AG04450 (cell line): ENCODE measurements around the gene TMEM115. TPM values are rescaled to one million over a fixed set of nuclear protein-coding genes. Genes with fewer than 3 reads are reported as not detected.
A peak's percentile ranks its signal among the peaks of the same experiment; 100 is the strongest.

ENCODE experiments used
- CTCF ChIA-PET: fragments of 300-600, 350-600 bp; formaldehyde crosslinking; extraction: SDS; loops from one replicate; lab custom pipeline; 2022; ENCODE audit warnings: antibody characterized with exemption, inconsistent platforms; lab: Charles Lee
- POLR2A ChIA-PET: fragments of 350-600 bp; formaldehyde crosslinking; extraction: SDS; loops from one replicate; lab custom pipeline; 2021; ENCODE audit warnings: antibody characterized with exemption, inconsistent platforms; lab: Yijun Ruan, JAX
- DNase-seq: peaks from one replicate; pipeline ENCODE4 v3.0.0-alpha.2; 2011; ENCODE audit warnings: low read depth, low spot score
- H3K27ac ChIP-seq: one replicate; pipeline ENCODE4 v1.5.1; 2012; ENCODE audit warnings: low read depth, low read length, control low read depth
- H3K27me3 ChIP-seq: one replicate; pipeline ENCODE4 v1.6.0; 2012; ENCODE audit warnings: low read length; ENCODE audit not compliant: control insufficient read depth, insufficient read depth
- H3K4me3 ChIP-seq: 2 replicates; pipeline ENCODE4 v1.5.1; 2011; ENCODE audit warnings: mild to moderate bottlenecking, low read depth, low read length, control low read depth
- H3K9me3 ChIP-seq: 2 replicates; pipeline ENCODE4 v1.5.1; 2012; ENCODE audit warnings: low read length; ENCODE audit not compliant: control insufficient read depth, insufficient read depth
- polyA plus RNA-seq: library from polyadenylated mRNA; depleted of rRNA; stranded (reverse); fragments of >200 nt; gene quantifications from 2 replicates; pipeline ENCODE4 v1.2.3, GENCODE V29; 2011
- TF ChIP-seq, protein P1 (sequence below): IDR thresholded peaks from 2 replicates; pipeline ENCODE4 v1.5.1; 2011; ENCODE audit warnings: low read depth, low read length, control low read depth, inconsistent platforms

Gene TMEM115
- polyA plus RNA-seq, 1 experiment = 26.6 TPM

DNA sequence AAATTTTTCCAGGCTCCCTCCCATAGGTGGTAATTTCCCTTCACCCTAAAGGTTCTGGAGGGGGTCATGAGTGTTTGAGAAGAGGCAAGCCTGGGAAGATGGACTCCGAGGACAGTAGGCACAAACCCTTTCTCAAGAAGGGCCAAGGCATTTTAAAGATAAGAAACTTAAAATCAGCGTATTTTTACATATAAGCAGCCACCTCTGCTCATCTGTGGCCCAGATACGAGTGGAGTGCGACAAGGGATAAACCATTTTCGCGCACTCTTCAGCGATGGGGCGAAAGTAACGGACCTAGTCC, 19.2 kb downstream of the TMEM115 start:
- CTCF ChIA-PET = interaction anchor here (1.1 kb wide), 1 partner anchor 16 kb away, joined by 4 read pairs; no protein-coding TSS in a partner anchor
- DNase-seq = no peak
- Histone ChIP-seq H3K4me3 (peak overlapping the region; percentile 58), H3K27ac (peak overlapping the region; percentile 65), H3K9me3 (no peaks in the 10 kb centered on the region; the same call in 1 of the 2 replicates), H3K27me3 (no peaks in the 10 kb centered on the region)
- POLR2A ChIA-PET = interaction anchor here (0.7 to 1.0 kb wide), 3 partner anchors 9 to 19 kb away, joined by 3 to 9 read pairs (median 5); partner anchors contain the start of genes CYB561D2 and NPRL2
- TF ChIP-seq, protein P1, sequence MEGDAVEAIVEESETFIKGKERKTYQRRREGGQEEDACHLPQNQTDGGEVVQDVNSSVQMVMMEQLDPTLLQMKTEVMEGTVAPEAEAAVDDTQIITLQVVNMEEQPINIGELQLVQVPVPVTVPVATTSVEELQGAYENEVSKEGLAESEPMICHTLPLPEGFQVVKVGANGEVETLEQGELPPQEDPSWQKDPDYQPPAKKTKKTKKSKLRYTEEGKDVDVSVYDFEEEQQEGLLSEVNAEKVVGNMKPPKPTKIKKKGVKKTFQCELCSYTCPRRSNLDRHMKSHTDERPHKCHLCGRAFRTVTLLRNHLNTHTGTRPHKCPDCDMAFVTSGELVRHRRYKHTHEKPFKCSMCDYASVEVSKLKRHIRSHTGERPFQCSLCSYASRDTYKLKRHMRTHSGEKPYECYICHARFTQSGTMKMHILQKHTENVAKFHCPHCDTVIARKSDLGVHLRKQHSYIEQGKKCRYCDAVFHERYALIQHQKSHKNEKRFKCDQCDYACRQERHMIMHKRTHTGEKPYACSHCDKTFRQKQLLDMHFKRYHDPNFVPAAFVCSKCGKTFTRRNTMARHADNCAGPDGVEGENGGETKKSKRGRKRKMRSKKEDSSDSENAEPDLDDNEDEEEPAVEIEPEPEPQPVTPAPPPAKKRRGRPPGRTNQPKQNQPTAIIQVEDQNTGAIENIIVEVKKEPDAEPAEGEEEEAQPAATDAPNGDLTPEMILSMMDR = no peak

DNA sequence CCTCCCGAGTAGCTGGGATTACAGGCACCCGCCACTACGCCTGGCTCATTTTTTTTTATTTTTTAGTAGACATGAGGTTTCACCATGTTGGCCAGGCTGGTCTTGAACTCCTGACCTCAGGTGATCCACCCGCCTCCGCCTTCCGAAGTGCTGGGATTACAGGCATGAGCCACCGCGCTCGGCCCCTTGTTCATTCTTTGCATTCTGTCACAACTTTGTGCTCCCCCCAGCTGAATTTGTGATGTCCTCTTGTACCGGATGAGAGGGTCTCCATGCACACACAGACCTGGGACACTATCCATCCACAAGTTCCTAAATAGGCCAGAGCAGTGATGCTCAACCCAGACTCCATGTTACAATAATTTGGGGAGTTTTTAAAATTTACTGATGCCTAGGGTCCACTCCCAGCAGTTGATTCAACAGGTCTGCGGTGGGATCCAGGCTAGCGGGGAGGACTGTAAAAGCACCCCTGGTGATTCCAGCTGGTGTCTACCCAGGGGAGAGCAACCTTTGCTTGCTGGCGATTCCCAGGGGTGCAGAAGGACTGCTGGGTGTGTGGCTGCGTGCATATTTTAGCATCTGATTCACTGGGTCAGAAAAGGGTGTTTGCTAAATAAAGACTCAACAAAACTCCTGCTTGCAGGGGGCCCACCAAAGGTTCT, 19.7 kb downstream of the TMEM115 start:
- Histone ChIP-seq H3K9me3 (no peaks in the 10 kb centered on the region; the same call in 1 of the 2 replicates), H3K4me3 (peak overlapping the region; percentile 58), H3K27me3 (no peaks in the 10 kb centered on the region), H3K27ac (peak overlapping the region; percentile 65)
- ChIA-PET CTCF (no interaction called here), POLR2A (interaction anchor here (0.6 to 0.7 kb wide), 2 partner anchors 10 to 22 kb away, joined by 3 read pairs; no protein-coding TSS in a partner anchor)
- DNase-seq = no peak
- TF ChIP-seq, protein P1 = no peak

DNA sequence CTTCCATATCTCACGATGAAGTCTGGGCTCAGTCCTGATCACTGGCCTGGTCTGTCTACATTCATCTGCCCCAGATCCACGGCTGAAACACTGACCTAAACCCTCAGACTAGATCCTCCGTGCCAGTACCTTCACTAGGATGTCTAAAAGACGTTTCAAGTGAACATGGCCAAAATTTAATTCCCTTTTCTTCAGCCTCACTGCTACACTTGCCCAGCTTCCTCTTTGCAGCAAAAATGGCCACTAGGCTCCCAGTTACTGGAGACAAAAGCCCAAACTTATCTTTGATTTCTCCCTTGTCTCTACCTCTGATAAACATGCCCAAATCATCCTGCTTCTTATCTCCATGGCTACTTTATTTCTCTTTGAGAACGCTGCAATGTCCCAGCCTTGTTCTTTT, 20.4 kb downstream of the TMEM115 start:
- DNase-seq = no peak
- TF ChIP-seq, protein P1 = no peak
- H3K9me3 ChIP-seq = no peaks in the 10 kb centered on the region; the same call in 1 of the 2 replicates
- ChIA-PET POLR2A (interaction anchor here (0.6 kb wide), 1 partner anchor 23 kb away, joined by 3 read pairs; no protein-coding TSS in a partner anchor), CTCF (no interaction called here)
- peak overlapping the region; percentile 10; the same call in 1 of the 2 replicates for H3K4me3 ChIP-seq
- H3K27me3 ChIP-seq = no peaks in the 10 kb centered on the region
- H3K27ac ChIP-seq = no peak overlapping the region

DNA sequence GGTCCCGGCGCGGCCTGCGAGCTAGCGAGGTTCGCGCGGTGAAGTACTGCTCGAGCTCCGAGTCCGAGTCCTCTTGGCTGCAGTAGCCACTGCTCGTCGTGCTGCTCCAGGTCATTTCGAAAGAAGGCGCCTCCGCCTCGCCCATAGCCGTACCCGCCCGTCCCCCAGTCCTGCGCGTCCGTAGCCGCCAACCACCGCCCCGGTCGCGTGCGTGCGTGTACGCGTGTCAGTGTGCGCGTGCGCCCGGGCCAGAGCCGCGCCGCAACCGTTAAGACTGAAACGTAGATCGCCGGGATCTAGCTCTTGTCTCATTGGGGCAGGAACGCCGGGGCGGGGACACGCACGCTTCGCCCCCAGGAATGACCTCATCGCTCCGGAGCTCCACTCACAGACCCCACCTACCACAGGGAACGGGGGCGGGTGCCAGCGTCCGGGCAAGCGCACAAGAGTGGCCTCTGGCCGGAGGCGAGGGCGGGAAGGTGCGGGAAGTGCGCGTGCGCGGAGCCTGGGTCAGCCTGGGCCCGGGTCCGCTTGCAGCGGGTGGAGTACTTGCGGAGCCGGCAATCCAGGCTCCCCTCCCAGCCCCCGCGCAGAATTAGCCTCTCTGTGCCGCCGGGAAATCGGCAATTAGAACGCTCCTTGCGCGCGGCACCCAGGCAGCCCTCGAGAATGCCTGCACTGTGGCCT, 22.0 kb downstream of the TMEM115 start:
- TF ChIP-seq, protein P1 = no peak
- CTCF ChIA-PET = interaction anchor here (0.5 to 2.4 kb wide), 6 partner anchors 11 to 501 kb away, joined by 3 to 15 read pairs (median 6); no protein-coding TSS in a partner anchor
- Histone ChIP-seq H3K4me3 (peak overlapping the region; percentile 98), H3K27me3 (no peaks in the 10 kb centered on the region), H3K9me3 (no peaks in the 10 kb centered on the region; the same call in 1 of the 2 replicates), H3K27ac (peak overlapping the region; percentile 96)
- POLR2A ChIA-PET = interaction anchor here (0.6 to 2.4 kb wide), 14 partner anchors 9 to 1675 kb away, joined by 3 to 22 read pairs (median 4); partner anchors contain the start of genes CYB561D2, HYAL3, NAA80 and NPRL2
- peak; percentile 99 for DNase-seq
